Adrenal gland (tissue), 5 donors: ENCODE measurements around the gene ADM2.

Source experiments
- CTCF ChIP-seq, 6 experiments: fragments of 450-650 bp in 4 of 6; fragments of 200-600 bp in 2 of 6; sonication (generic) in 1 of 6; IDR thresholded peaks; 1 replicate in 5 of 6; 2 replicates in 1 of 6; pipeline versions ENCODE4 v1.5.1 to v1.8.0; 2016 to 2021; ENCODE audit warnings: antibody characterized with exemption in 6 of 6, mild to moderate bottlenecking in 2 of 6, moderate library complexity in 1 of 6
- POLR2A ChIP-seq, 2 donors: fragments of 450-650 bp; IDR thresholded peaks; one replicate each; pipeline ENCODE4 v1.6.1; 2017; ENCODE audit warnings: antibody characterized with exemption in 2 of 2, mild to moderate bottlenecking in 2 of 2, moderate library complexity in 1 of 2
- donor health status: DM: no; HTN: no; CAD: no.

- TF ChIP-seq CTCF (IDR thresholded peaks at IDR 0.05) (no peak), POLR2A (IDR thresholded peaks at IDR 0.05) (no peak)
Measured at GRCh38 chr22:50481045-50481439, 301 bp upstream of the ADM2 start.
